ENCODE results near the gene TNNT3. TPM values are rescaled to one million over a fixed set of nuclear protein-coding genes. Genes with fewer than 3 reads are reported as not detected.

TNNT3 gene
- total RNA-seq, 1 experiment from 2014 or later = not detected

GRCh38 chr11:1916132-1916985 is 3.1 kb upstream of the TNNT3 start:
- H3K36me3 Mint-ChIP-seq (ENCODE audit: insufficient read depth in 1 of 3, low read depth in 3 of 3) = no peaks in the 10 kb centered on the region; a peak in 1 of 7 replicates
- Histone ChIP-seq H2AK5ac (ENCODE audit: insufficient read length, low read length) (no peak overlapping the region), H3K79me2 (ENCODE audit: insufficient read depth, low read length) (no peaks in the 10 kb centered on the region), H2BK12ac (ENCODE audit: insufficient read length, low read depth, low read length) (no peak overlapping the region), H4K91ac (ENCODE audit: insufficient read length, low read depth, low read length) (no peak overlapping the region), H3K27ac (ENCODE audit: insufficient read length, low read depth, low read length) (no peak overlapping the region), H4K8ac (replicated peaks; ENCODE audit: insufficient read length, low read depth, low read length) (no peak overlapping the region), H3K9ac (ENCODE audit: extremely low read depth, insufficient read length, low read length) (no peak overlapping the region), H3K4ac (ENCODE audit: low read depth, low read length) (no peak overlapping the region), H2BK15ac (ENCODE audit: low read depth, low read length) (no peak overlapping the region), H3K23ac (ENCODE audit: insufficient read length, low read depth, low read length) (no peak overlapping the region), H4K20me1 (ENCODE audit: control insufficient read depth, insufficient read depth, insufficient read length) (no peaks in the 10 kb centered on the region), H2AFZ (ENCODE audit: low read length) (no peak overlapping the region), H2BK120ac (ENCODE audit: low read depth, low read length, poor library complexity, severe bottlenecking) (no peak overlapping the region), H3K18ac (ENCODE audit: insufficient read length, low read depth, low read length) (no peak overlapping the region), H3K4me2 (ENCODE audit: insufficient read depth, insufficient read length, low read length) (no peak overlapping the region), H3K23me2 (ENCODE audit: insufficient read length, low read depth, low read length, poor library complexity, severe bottlenecking) (no peaks in the 10 kb centered on the region), H3T11ph (ENCODE audit: low read length) (no peak overlapping the region), H3K27me3 (ENCODE audit: insufficient read depth, low read length) (no peaks in the 10 kb centered on the region), H3K56ac (ENCODE audit: insufficient read length, low read depth, low read length) (no peak overlapping the region), H3K9me3 (ENCODE audit: control insufficient read depth, low read depth, low read length) (no peaks in the 10 kb centered on the region), H2BK20ac (ENCODE audit: low read depth, low read length, poor library complexity, severe bottlenecking) (no peak overlapping the region), H3K79me1 (ENCODE audit: insufficient read depth, low read depth, low read length, poor library complexity, severe bottlenecking) (no peaks in the 10 kb centered on the region), H2BK5ac (ENCODE audit: insufficient read length, low read length) (no peak overlapping the region), H4K5ac (ENCODE audit: insufficient read length, low read depth, low read length) (no peak overlapping the region), H3K14ac (ENCODE audit: insufficient read depth, low read length) (no peak overlapping the region), H3K4me1 (ENCODE audit: insufficient read depth, low read length) (no peaks in the 10 kb centered on the region)
- TF ChIP-seq CTCF (conservative IDR thresholded peaks at IDR 0.05) = no peak
- H3K9me3 Mint-ChIP-seq = peaks cover 6% of the 10 kb centered on the region in 2 experiments; a peak in 3 of 5 replicates
- H3K27me3 Mint-ChIP-seq (ENCODE audit: low read depth) = peaks cover 9% of the 10 kb centered on the region
- H3K27ac Mint-ChIP-seq = no peak overlapping the region; a peak in 1 of 7 replicates
- peaks cover 0 to 4% of the 10 kb centered on the region in 2 experiments; a peak in 1 of 4 replicates for H3K4me1 Mint-ChIP-seq
- DNase-seq = no peak
- H3K4me3 Mint-ChIP-seq = no peak overlapping the region
- no CpG with 5 or more reads among the region's 14 CpGs for WGBS (ENCODE audit: extremely low coverage, insufficient read length, low lambda C conversion rate)
